OCI-M1 (cell line): ENCODE results near the gene ZNF839.

Experiments used
- DNase-seq: peaks from one replicate; lab custom pipeline; 2025; lab: John Stamatoyannopoulos, UW

The ZNF839 gene

GRCh38 chr14:102387086-102387485 is 67.5 kb downstream of the ZNF839 start:
- DNase-seq: no peak

DNA sequence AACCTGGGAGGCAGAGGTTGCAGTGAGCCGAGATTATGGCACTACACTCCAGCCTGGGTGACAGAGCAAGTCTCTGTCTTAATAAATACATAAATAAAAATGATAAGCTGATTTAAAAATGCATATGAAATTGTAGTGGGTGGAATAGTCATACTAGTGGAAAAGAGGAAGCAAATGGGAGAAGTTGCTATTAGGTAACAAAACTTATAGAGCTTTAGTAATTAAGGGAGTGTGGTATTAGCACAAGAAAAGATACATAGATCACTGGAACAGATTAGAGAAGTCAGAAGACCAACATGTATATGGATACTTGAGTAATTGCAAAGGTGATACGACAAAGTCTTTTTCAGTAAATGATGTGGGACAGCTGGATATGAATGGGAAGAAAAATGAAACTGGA is 69.7 kb downstream of the ZNF839 start:
- peak; percentile 30 for DNase-seq

- peak; percentile 67 for DNase-seq
Observed at GRCh38 chr14:102390064-102390855, 70.7 kb downstream of the ZNF839 start.
